ENCODE measurements around the gene NPY4R2.
"Not testable (repeated sequence)": the region's sequence is repeated elsewhere in the genome, so short reads cannot be mapped to it uniquely, and the experiment has no call there.

DNA sequence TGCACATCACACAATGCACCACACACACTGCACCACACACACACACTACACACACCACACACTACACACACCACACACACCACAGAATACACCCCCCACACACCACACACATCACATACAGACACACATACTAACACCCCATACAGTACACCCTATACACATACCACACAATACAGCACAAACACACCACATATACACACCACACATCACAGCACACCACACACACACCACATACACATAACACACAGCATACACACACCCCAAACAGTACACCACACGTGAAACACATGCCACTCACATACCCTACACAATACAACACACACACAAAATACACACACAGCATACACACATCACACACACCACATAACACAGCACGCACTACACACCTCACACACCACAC, 23.9 kb upstream of the NPY4R2 start:
- TF ChIP-seq, protein P1, sequence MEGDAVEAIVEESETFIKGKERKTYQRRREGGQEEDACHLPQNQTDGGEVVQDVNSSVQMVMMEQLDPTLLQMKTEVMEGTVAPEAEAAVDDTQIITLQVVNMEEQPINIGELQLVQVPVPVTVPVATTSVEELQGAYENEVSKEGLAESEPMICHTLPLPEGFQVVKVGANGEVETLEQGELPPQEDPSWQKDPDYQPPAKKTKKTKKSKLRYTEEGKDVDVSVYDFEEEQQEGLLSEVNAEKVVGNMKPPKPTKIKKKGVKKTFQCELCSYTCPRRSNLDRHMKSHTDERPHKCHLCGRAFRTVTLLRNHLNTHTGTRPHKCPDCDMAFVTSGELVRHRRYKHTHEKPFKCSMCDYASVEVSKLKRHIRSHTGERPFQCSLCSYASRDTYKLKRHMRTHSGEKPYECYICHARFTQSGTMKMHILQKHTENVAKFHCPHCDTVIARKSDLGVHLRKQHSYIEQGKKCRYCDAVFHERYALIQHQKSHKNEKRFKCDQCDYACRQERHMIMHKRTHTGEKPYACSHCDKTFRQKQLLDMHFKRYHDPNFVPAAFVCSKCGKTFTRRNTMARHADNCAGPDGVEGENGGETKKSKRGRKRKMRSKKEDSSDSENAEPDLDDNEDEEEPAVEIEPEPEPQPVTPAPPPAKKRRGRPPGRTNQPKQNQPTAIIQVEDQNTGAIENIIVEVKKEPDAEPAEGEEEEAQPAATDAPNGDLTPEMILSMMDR (IDR thresholded peaks at IDR 0.05; ENCODE audit: low read depth, low read length, poor library complexity, severe bottlenecking), result not testable (repeated sequence)
- not testable (repeated sequence) for TF ChIP-seq EZH2phosphoT487 (IDR thresholded peaks at IDR 0.05; ENCODE audit: borderline replicate concordance, low read length)

Data from DOHH2 (cell line).